Endometrial microvascular endothelial cells (primary cell): ENCODE results near the gene GID8. TPM values are rescaled to one million over a fixed set of nuclear protein-coding genes. Genes with fewer than 3 reads are reported as not detected.
"Not testable (repeated sequence)": the region's sequence is repeated elsewhere in the genome, so short reads cannot be mapped to it uniquely, and the experiment has no call there.

ENCODE experiments used
- in situ Hi-C: cut with HindIII; loops from 2 replicates; pipeline ENCODE4 v1.10.0; 2017; ENCODE audit warnings: low sequenced_read_pairs, low pct_unique_long_range_greater_than_20kb; ENCODE audit errors: inconsistent ontology term
- total RNA-seq: library from RNA; depleted of rRNA; stranded (reverse); fragments of >200 nt; gene quantifications from one replicate; pipeline ENCODE4 v1.2.3, GENCODE V29; 2015; ENCODE audit errors: inconsistent ontology term

The GID8 gene
- total RNA-seq, 1 donor from 2014 or later: 29.9 TPM

- in situ Hi-C loops: no loop called here
Observed at GRCh38 chr20:62917720-62918119, 20.2 kb upstream of the GID8 start.

GRCh38 chr20:62918147-62918546 lies 19.8 kb upstream of the GID8 start:
- in situ Hi-C loops: no loop called here

- in situ Hi-C loops: no loop called here
Observed at GRCh38 chr20:62918831-62919230, 19.1 kb upstream of the GID8 start.

GRCh38 chr20:62920039-62920645 lies 17.8 kb upstream of the GID8 start:
- in situ Hi-C loops: no loop called here

- in situ Hi-C loops: no loop called here
Observed at GRCh38 chr20:62921119-62921687, 16.7 kb upstream of the GID8 start.

- in situ Hi-C loops: no loop called here
Observed at GRCh38 chr20:62922451-62922921, 15.5 kb upstream of the GID8 start.

- in situ Hi-C loops: not testable (repeated sequence)
Observed at GRCh38 chr20:62923059-62923668, 14.8 kb upstream of the GID8 start.

GRCh38 chr20:62923669-62924441 lies 14.1 kb upstream of the GID8 start:
- in situ Hi-C loops: no loop called here

GRCh38 chr20:62924442-62925075 lies 13.4 kb upstream of the GID8 start:
- in situ Hi-C loops: no loop called here

GRCh38 chr20:62925076-62925419 lies 12.9 kb upstream of the GID8 start:
- in situ Hi-C loops: no loop called here

- in situ Hi-C loops: no loop called here
Observed at GRCh38 chr20:62925420-62926228, 12.3 kb upstream of the GID8 start.

GRCh38 chr20:62926229-62927127 lies 11.5 kb upstream of the GID8 start, which contains the start of gene DIDO1:
DIDO1 (minus strand) TSS chr20:62926505.
- in situ Hi-C loops: no loop called here

- in situ Hi-C loops: no loop called here
Observed at GRCh38 chr20:62927128-62927705, 10.7 kb upstream of the GID8 start.

GRCh38 chr20:62928246-62928939 lies 9.6 kb upstream of the GID8 start:
- in situ Hi-C loops: no loop called here

GRCh38 chr20:62929051-62929538 lies 8.9 kb upstream of the GID8 start:
- in situ Hi-C loops: no loop called here

- in situ Hi-C loops: no loop called here
Observed at GRCh38 chr20:62931464-62931863, 6.5 kb upstream of the GID8 start.

GRCh38 chr20:62933966-62934365 lies 4.0 kb upstream of the GID8 start:
- in situ Hi-C loops: no loop called here
